GM19193 (cell line): ENCODE data around the gene MAP7D1.

Source experiments
- POLR2A ChIP-seq: IDR thresholded peaks from 4 replicates; pipeline ENCODE4 v1.6.1; 2011; ENCODE audit not compliant: insufficient read depth, insufficient read length; ENCODE audit errors: extremely low read depth

Gene MAP7D1

GRCh38 chr1:36155408-36156328 is at the start of gene MAP7D1:
MAP7D1 (plus strand) TSS chr1:36156160; CDS start chr1:36156418, 258 bp downstream.
- TF ChIP-seq POLR2A = peak; percentile 93

DNA sequence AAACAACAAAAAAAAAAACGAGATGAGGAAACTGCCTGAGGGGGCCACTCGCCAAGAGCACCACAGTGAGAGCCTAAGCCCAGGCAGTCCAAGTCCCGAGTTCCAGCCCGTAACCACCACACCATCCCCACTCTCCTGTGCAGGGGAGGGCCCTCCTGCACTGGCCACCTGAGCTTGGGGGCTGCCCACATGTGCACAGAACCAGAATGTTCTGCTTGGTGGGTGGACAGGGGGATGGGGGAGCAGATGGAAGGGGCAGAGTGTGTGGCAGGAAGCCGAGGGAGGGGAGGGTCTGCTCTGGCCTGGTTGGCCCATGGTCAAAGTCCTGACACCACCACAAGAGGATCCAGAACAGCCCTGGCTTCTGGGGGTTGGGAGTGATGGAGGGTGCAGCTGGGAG is 49.7 kb upstream of the MAP7D1 start:
- no peak for TF ChIP-seq POLR2A

DNA sequence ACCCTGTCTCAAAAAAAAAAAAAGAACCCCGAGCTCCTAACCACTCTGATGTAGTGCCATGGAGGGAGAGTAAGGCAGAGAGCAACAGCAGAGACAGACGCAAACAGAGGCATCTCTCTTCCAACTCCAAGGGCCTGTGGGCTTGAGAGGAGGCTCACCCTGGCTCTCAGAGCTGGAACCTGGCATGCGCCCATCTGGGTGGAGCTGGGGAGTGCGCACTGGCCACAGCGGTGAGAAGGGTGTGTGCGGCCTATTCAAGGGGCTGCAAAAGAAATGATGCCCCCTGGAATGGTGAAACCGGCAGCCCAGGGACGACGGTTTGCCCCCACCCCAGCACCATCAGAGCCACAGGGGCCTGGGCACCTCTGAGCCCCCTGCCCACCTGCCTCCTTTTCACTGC is 48.6 kb upstream of the MAP7D1 start:
- TF ChIP-seq POLR2A = no peak

- no peak for TF ChIP-seq POLR2A
Measured at GRCh38 chr1:36108314-36108713, 47.6 kb upstream of the MAP7D1 start.

- TF ChIP-seq POLR2A = no peak
Measured at GRCh38 chr1:36109041-36109679, 46.8 kb upstream of the MAP7D1 start.

DNA sequence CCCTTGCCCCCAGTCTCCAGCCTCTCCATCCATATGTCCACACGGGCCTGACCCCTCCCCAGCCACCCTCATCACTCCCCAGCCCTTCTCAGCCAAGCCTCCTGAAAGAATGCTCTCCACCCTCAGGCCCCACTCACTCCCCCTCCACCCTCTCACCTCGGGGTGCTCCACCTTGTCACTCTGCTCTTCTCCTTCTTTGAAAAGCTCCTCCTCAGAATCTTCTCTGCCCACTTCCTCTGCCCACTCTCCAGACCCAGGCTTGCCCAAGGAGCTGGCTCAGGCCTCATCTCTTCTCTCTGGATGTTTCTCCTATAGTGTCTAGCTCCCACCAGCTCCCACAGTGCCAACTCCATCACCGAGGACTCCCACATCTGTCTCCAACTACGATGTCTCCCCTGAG is 44.8 kb upstream of the MAP7D1 start:
- no peak for TF ChIP-seq POLR2A

GRCh38 chr1:36112823-36113222 is 43.1 kb upstream of the MAP7D1 start:
- TF ChIP-seq POLR2A = no peak

- TF ChIP-seq POLR2A = no peak
Measured at GRCh38 chr1:36114371-36114770, 41.6 kb upstream of the MAP7D1 start.

DNA sequence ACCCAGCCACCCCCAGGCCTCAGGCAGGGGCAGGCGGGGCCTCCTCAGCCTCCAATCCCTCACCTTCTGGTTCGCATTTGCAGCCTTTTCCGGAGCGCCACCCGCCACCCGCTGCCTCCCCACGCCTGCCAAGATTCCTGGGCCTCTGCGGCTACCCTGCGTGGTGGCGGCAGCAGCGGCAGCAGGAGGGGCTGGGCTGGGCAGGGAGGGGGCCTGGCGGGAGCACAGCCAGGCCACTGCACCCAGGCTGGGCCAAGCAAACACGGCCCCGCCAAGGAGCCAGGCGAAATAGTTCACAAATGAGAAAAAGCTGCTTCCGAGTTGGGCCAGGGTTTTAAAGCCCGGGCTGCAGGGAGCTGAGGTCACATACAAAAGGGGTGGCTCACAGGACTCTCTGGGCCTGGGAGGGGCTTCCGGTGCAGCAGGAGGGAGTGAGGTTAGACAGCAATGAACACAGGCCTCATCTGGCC is 40.7 kb upstream of the MAP7D1 start:
- no peak for TF ChIP-seq POLR2A

DNA sequence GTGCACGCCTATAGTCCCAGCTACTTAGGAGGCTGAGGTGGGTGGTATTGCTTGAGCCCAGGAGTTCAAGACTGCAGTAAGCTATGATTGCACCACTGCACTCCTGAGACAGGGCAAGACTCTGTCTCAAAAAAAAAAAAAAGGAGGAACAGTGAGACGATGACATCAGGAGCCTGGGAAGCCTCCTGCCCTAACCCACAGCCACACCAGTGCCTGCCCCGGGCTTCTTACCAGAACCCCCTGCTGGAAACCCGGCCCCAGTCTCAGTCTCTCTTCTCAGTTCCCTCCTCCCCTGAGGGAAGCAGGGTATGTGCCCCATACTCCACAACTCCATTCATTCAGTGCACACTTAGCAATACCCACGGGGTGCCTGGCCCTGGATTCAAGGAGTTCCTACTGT is 40.0 kb upstream of the MAP7D1 start:
- TF ChIP-seq POLR2A = no peak

- no peak for TF ChIP-seq POLR2A
Measured at GRCh38 chr1:36116901-36117300, 39.1 kb upstream of the MAP7D1 start.

GRCh38 chr1:36118447-36119204 is 37.3 kb upstream of the MAP7D1 start:
- no peak for TF ChIP-seq POLR2A

- no peak for TF ChIP-seq POLR2A
Measured at GRCh38 chr1:36119456-36119855, 36.5 kb upstream of the MAP7D1 start.

GRCh38 chr1:36122062-36123030 is 33.6 kb upstream of the MAP7D1 start:
- TF ChIP-seq POLR2A = no peak
